ENCODE results near the gene COMMD10.

The COMMD10 gene

GRCh38 chr5:116296335-116297072 lies 211.7 kb downstream of the COMMD10 start:
- no peak for DNase-seq (ENCODE audit: low read depth)

GRCh38 chr5:116297296-116297814 lies 212.5 kb downstream of the COMMD10 start:
- DNase-seq (ENCODE audit: low read depth): no peak
- no peak for TF ChIP-seq CTCF (IDR thresholded peaks at IDR 0.05; ENCODE audit: control insufficient read depth, extremely low read depth, insufficient read depth)
- no peak overlapping the region for H3K4me3 ChIP-seq (ENCODE audit: low read depth, low read length)

More at GRCh38 chr5:116296335-116297072, 211.7 kb downstream of the COMMD10 start:
- H3K4me3 ChIP-seq (ENCODE audit: low read depth, low read length): no peak overlapping the region
- TF ChIP-seq CTCF (IDR thresholded peaks at IDR 0.05; ENCODE audit: control insufficient read depth, extremely low read depth, insufficient read depth): no peak

- no peak overlapping the region for H3K4me3 ChIP-seq (ENCODE audit: low read depth, low read length)
- TF ChIP-seq CTCF (IDR thresholded peaks at IDR 0.05; ENCODE audit: control insufficient read depth, extremely low read depth, insufficient read depth): no peak
- no peak for DNase-seq (ENCODE audit: low read depth)
Measured at GRCh38 chr5:116299746-116300640, 215.2 kb downstream of the COMMD10 start.

- DNase-seq (ENCODE audit: low read depth): no peak
- no peak overlapping the region for H3K4me3 ChIP-seq (ENCODE audit: low read depth, low read length)
- 0 out of 2 replicates have a peak, but pooled peaks have one; percentile 0 for TF ChIP-seq CTCF (IDR thresholded peaks at IDR 0.05; ENCODE audit: control insufficient read depth, extremely low read depth, insufficient read depth)
Measured at GRCh38 chr5:116301110-116301509, 216.3 kb downstream of the COMMD10 start.

GRCh38 chr5:116303340-116303739 lies 218.5 kb downstream of the COMMD10 start:
- H3K4me3 ChIP-seq (ENCODE audit: low read depth, low read length): no peak overlapping the region
- no peak for TF ChIP-seq CTCF (IDR thresholded peaks at IDR 0.05; ENCODE audit: control insufficient read depth, extremely low read depth, insufficient read depth)
- no peak for DNase-seq (ENCODE audit: low read depth)

GRCh38 chr5:116303810-116304209 lies 219.0 kb downstream of the COMMD10 start:
- peak; percentile 34 for DNase-seq (ENCODE audit: low read depth)
- no peak for TF ChIP-seq CTCF (IDR thresholded peaks at IDR 0.05; ENCODE audit: control insufficient read depth, extremely low read depth, insufficient read depth)
- no peak overlapping the region for H3K4me3 ChIP-seq (ENCODE audit: low read depth, low read length)
